GM23248 (cell line): Measurements from ENCODE around the gene ACADL.

ENCODE experiments used
- EZH2 ChIP-seq: fragments of 200-600 bp; sonication (generic); IDR thresholded peaks from 2 replicates; pipeline ENCODE4 v1.6.1; 2018; ENCODE audit warnings: antibody characterized with exemption, mild to moderate bottlenecking; ENCODE audit not compliant: insufficient read depth, poor library complexity, severe bottlenecking
- EZH2phosphoT487 ChIP-seq: fragments of 200-600 bp; sonication (generic); IDR thresholded peaks from 2 replicates; pipeline ENCODE4 v1.6.1; 2018; ENCODE audit warnings: antibody characterized with exemption, moderate library complexity, mild to moderate bottlenecking, low read depth; ENCODE audit not compliant: insufficient read depth

GRCh38 chr2:210228586-210228985, 3.3 kb upstream of the ACADL start:
- TF ChIP-seq EZH2 (no peak), EZH2phosphoT487 (no peak)
